SK-N-SH treated with all-trans-retinoic acid at 6 μM for 48 hours (cell line): ENCODE data around the gene HEYL.

Experiments
- ARNTL ChIP-seq: fragments of 450-650 bp; formaldehyde crosslinking; IDR thresholded peaks from 2 replicates; pipeline ENCODE4 v1.5.0; 2020; ENCODE audit warnings: low read depth, mild to moderate bottlenecking, moderate library complexity, borderline replicate concordance
- BACH2 ChIP-seq: fragments of 250-450 bp; sonication (Bioruptor Pico); IDR thresholded peaks from 2 replicates; pipeline ENCODE4 v1.9.0; 2021; ENCODE audit warnings: mild to moderate bottlenecking, borderline replicate concordance
- CSDC2 ChIP-seq: fragments of 250-450 bp; sonication (Bioruptor Pico); IDR thresholded peaks from 2 replicates; pipeline ENCODE4 v1.5.0; 2020; ENCODE audit warnings: mild to moderate bottlenecking, moderate library complexity
- PPARA ChIP-seq: fragments of 250-450 bp; sonication (Bioruptor Pico); IDR thresholded peaks from 2 replicates; pipeline ENCODE4 v1.5.0; 2020; ENCODE audit warnings: mild to moderate bottlenecking, borderline replicate concordance
- RARB ChIP-seq: fragments of 250-450 bp; sonication (Bioruptor Pico); IDR thresholded peaks from 2 replicates; pipeline ENCODE4 v1.8.0; 2021; ENCODE audit warnings: mild to moderate bottlenecking, moderate library complexity
- ZNF70 ChIP-seq: fragments of 450-650 bp; formaldehyde crosslinking; IDR thresholded peaks from 2 replicates; pipeline ENCODE4 v1.5.0; 2020; ENCODE audit warnings: mild to moderate bottlenecking, moderate library complexity
- TF ChIP-seq, protein P1 (sequence below): fragments of 250-450 bp; sonication (Bioruptor Pico); IDR thresholded peaks from 2 replicates; pipeline ENCODE4 v1.8.0; 2020; ENCODE audit warnings: mild to moderate bottlenecking, moderate library complexity, borderline replicate concordance
- TF ChIP-seq, protein P2 (sequence below): fragments of 250-450 bp; sonication (Bioruptor Pico); IDR thresholded peaks from 2 replicates; pipeline ENCODE4 v1.5.1; 2020; ENCODE audit warnings: low read depth, mild to moderate bottlenecking, moderate library complexity

GRCh38 chr1:39650431-39650830 lies 11.0 kb upstream of the HEYL start:
- TF ChIP-seq BACH2 (CRISPR knock-in tag) (no peak), ARNTL (CRISPR knock-in tag) (no peak), ZNF70 (CRISPR knock-in tag) (no peak), CSDC2 (CRISPR knock-in tag) (no peak), PPARA (no peak), RARB (CRISPR knock-in tag) (no peak)
- TF ChIP-seq, protein P1, sequence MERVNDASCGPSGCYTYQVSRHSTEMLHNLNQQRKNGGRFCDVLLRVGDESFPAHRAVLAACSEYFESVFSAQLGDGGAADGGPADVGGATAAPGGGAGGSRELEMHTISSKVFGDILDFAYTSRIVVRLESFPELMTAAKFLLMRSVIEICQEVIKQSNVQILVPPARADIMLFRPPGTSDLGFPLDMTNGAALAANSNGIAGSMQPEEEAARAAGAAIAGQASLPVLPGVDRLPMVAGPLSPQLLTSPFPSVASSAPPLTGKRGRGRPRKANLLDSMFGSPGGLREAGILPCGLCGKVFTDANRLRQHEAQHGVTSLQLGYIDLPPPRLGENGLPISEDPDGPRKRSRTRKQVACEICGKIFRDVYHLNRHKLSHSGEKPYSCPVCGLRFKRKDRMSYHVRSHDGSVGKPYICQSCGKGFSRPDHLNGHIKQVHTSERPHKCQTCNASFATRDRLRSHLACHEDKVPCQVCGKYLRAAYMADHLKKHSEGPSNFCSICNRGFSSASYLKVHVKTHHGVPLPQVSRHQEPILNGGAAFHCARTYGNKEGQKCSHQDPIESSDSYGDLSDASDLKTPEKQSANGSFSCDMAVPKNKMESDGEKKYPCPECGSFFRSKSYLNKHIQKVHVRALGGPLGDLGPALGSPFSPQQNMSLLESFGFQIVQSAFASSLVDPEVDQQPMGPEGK (CRISPR knock-in tag) = no peak
- TF ChIP-seq, protein P2, sequence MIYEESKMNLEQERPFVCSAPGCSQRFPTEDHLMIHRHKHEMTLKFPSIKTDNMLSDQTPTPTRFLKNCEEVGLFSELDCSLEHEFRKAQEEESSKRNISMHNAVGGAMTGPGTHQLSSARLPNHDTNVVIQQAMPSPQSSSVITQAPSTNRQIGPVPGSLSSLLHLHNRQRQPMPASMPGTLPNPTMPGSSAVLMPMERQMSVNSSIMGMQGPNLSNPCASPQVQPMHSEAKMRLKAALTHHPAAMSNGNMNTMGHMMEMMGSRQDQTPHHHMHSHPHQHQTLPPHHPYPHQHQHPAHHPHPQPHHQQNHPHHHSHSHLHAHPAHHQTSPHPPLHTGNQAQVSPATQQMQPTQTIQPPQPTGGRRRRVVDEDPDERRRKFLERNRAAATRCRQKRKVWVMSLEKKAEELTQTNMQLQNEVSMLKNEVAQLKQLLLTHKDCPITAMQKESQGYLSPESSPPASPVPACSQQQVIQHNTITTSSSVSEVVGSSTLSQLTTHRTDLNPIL (CRISPR knock-in tag) = no peak
